Hepatocyte (in vitro differentiated cells): ENCODE results near the gene CYREN. TPM values are rescaled to one million over a fixed set of nuclear protein-coding genes. Genes with fewer than 3 reads are reported as not detected.

Experiments used
- DNase-seq: peaks from one replicate; pipeline ENCODE4 v3.0.0-alpha.2; 2016; ENCODE audit warnings: low spot score
- H2AFZ ChIP-seq: fragments of 200-600 bp; sonication (generic); 2 replicates; pipeline ENCODE4 v1.6.0; 2016; ENCODE audit warnings: antibody characterized with exemption, mild to moderate bottlenecking
- H3K27ac ChIP-seq: fragments of 200-600 bp; sonication (generic); 2 replicates; pipeline ENCODE4 v1.5.1; 2016; ENCODE audit warnings: mild to moderate bottlenecking
- H3K27me3 ChIP-seq: fragments of 200-600 bp; sonication (generic); 2 replicates; pipeline ENCODE4 v1.6.1; 2016
- H3K36me3 ChIP-seq: fragments of 200-600 bp; sonication (generic); replicated peaks from 2 replicates; pipeline ENCODE4 v1.5.1; 2016; ENCODE audit warnings: low read depth; ENCODE audit not compliant: insufficient read depth
- H3K4me1 ChIP-seq: fragments of 200-600 bp; sonication (generic); 2 replicates; pipeline ENCODE4 v1.5.1; 2016; ENCODE audit warnings: mild to moderate bottlenecking, moderate library complexity; ENCODE audit not compliant: insufficient read depth
- H3K4me2 ChIP-seq: fragments of 200-600 bp; sonication (generic); 2 replicates; pipeline ENCODE4 v1.6.0; 2016
- H3K4me3 ChIP-seq: fragments of 200-600 bp; sonication (generic); 2 replicates; pipeline ENCODE4 v1.5.1; 2016; ENCODE audit warnings: mild to moderate bottlenecking
- H3K79me2 ChIP-seq: fragments of 200-600 bp; sonication (generic); 2 replicates; pipeline ENCODE4 v1.6.0; 2017; ENCODE audit warnings: mild to moderate bottlenecking
- H3K9me2 ChIP-seq: fragments of 200-600 bp; sonication (generic); replicated peaks from 2 replicates; pipeline ENCODE4 v1.6.0; 2017; ENCODE audit warnings: mild to moderate bottlenecking; ENCODE audit not compliant: insufficient read depth
- H3K9me3 ChIP-seq: fragments of 200-600 bp; sonication (generic); 2 replicates; pipeline ENCODE4 v1.5.1; 2016; ENCODE audit warnings: low read depth, mild to moderate bottlenecking
- H4K20me1 ChIP-seq: fragments of 200-600 bp; sonication (generic); 2 replicates; pipeline ENCODE4 v1.6.0; 2016; ENCODE audit warnings: mild to moderate bottlenecking; ENCODE audit not compliant: insufficient read depth, poor library complexity, severe bottlenecking
- EZH2 ChIP-seq: fragments of 200-600 bp; sonication (generic); IDR thresholded peaks from 2 replicates; pipeline ENCODE4 v1.6.1; 2016; ENCODE audit warnings: antibody characterized with exemption, mild to moderate bottlenecking, borderline replicate concordance
- EZH2phosphoT487 ChIP-seq: fragments of 200-600 bp; sonication (generic); IDR thresholded peaks from one replicate; pipeline ENCODE4 v1.6.1; 2018; ENCODE audit warnings: antibody characterized with exemption, mild to moderate bottlenecking, low read depth, moderate library complexity; ENCODE audit not compliant: unreplicated experiment, severe bottlenecking
- WGBS: methylation state at CpG from one replicate; pipeline ENCODE4 v1.1.6; 2016; ENCODE audit warnings: low lambda C conversion rate; ENCODE audit errors: missing lambda C conversion rate; 5-methylcytosine and 5-hydroxymethylcytosine counted together
- polyA plus RNA-seq: library from polyadenylated mRNA; unstranded; fragments of >200 nt; fragmentation: Nextera tagmentation; extraction: Ambion mirVana; gene quantifications from 2 replicates; pipeline ENCODE4 v1.2.1, GENCODE V29; 2016
- total RNA-seq: library from RNA; depleted of rRNA; stranded (reverse); fragments of >200 nt; gene quantifications from 2 replicates; pipeline ENCODE4 v1.2.3, GENCODE V29; 2014
- TF ChIP-seq, protein P1 (sequence below): fragments of 200-600 bp; sonication (generic); IDR thresholded peaks from 2 replicates; pipeline ENCODE4 v1.5.1; 2016; ENCODE audit warnings: antibody characterized with exemption, mild to moderate bottlenecking; ENCODE audit not compliant: poor library complexity

The CYREN gene
- total and polyA plus RNA-seq, 2 experiments from 2014 or later, result 43.2 to 45.2 TPM

DNA sequence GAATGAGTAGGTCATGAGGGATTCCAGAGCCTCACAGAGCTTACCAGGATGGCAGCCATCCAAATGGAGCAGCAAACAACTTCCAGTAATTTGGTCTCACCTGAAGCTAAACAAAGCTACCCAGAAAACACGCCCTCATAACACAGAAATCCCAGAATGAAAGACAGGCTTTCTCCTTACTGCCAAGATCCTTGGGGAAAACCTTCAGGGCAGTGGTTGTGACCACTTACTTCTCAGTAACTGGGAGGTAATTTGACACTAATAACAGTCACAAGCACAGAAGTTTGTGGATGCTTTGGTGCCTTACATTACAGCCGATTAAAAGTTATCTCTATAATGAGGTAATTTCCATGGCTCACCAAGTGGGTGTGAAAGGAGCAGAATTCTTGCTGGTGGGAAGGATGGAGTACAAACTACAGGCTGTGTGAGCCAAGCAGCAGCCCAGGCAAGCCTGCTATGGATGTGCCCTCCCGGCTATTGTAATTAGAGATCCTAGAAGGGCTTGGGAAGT is 30.4 kb upstream of the CYREN start:
- Histone ChIP-seq H3K4me3 (no peak overlapping the region), H3K9me3 (no peaks in the 10 kb centered on the region), H2AFZ (no peak overlapping the region), H3K27ac (no peak overlapping the region), H4K20me1 (no peaks in the 10 kb centered on the region), H3K36me3 (no peaks in the 10 kb centered on the region), H3K4me2 (no peak overlapping the region), H3K27me3 (no peaks in the 10 kb centered on the region), H3K4me1 (no peaks in the 10 kb centered on the region), H3K9me2 (no peaks in the 10 kb centered on the region), H3K79me2 (no peaks in the 10 kb centered on the region)
- TF ChIP-seq EZH2phosphoT487, result no peak
- no peak for TF ChIP-seq EZH2
- TF ChIP-seq, protein P1, sequence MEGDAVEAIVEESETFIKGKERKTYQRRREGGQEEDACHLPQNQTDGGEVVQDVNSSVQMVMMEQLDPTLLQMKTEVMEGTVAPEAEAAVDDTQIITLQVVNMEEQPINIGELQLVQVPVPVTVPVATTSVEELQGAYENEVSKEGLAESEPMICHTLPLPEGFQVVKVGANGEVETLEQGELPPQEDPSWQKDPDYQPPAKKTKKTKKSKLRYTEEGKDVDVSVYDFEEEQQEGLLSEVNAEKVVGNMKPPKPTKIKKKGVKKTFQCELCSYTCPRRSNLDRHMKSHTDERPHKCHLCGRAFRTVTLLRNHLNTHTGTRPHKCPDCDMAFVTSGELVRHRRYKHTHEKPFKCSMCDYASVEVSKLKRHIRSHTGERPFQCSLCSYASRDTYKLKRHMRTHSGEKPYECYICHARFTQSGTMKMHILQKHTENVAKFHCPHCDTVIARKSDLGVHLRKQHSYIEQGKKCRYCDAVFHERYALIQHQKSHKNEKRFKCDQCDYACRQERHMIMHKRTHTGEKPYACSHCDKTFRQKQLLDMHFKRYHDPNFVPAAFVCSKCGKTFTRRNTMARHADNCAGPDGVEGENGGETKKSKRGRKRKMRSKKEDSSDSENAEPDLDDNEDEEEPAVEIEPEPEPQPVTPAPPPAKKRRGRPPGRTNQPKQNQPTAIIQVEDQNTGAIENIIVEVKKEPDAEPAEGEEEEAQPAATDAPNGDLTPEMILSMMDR, result no peak
- 73% methylated on average over 3 of the region's 3 CpGs for WGBS
- no peak for DNase-seq

- Histone ChIP-seq H3K4me3 (no peak overlapping the region), H3K27ac (no peak overlapping the region), H3K79me2 (no peaks in the 10 kb centered on the region), H3K4me2 (no peak overlapping the region), H2AFZ (no peak overlapping the region), H3K9me2 (no peaks in the 10 kb centered on the region), H3K4me1 (no peaks in the 10 kb centered on the region), H4K20me1 (no peaks in the 10 kb centered on the region), H3K36me3 (no peaks in the 10 kb centered on the region), H3K9me3 (no peaks in the 10 kb centered on the region), H3K27me3 (no peaks in the 10 kb centered on the region)
- TF ChIP-seq EZH2 (no peak), EZH2phosphoT487 (no peak)
- TF ChIP-seq, protein P1, result no peak
- DNase-seq, result no peak
- 90% methylated on average over 4 of the region's 4 CpGs for WGBS
These were observed 28.9 kb upstream of the CYREN start for GRCh38 chr7:135199439-135199838.

DNA sequence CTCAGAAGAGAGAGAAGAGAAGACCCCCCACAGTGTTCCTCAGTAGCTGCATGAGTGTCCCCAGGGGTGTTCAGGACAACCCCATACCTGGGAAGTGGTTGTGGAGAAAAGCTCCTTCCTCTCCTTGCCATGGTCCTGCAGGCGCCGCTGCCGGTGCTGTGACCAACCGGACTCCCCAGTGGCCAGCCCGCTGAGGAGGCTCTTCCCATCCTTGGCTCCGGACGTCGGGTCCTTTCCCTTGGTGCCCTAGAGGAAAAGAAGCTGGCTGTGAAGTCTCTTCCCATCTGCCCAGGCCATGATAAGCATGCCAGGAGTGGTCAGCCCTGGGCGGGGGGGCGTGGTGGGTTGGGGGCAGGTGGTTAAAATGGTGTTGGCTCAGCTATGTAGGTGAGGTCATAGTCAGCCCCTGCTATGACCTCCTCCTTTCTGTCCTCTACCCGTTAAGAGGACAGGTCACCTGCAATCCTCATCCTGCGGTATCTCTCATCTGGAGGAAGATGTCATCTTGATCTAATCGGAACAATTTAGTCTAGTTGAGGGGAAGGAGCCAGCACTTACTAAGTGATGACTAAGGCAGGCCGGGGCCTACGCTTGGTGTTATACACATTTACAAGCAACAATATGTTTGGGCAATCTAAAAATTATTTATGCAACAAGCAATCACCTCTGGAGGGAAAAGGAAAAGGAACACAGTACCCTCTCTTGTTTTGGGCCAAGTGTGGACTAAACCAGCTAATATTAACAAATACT is 27.6 kb upstream of the CYREN start:
- H3K4me1 ChIP-seq, result no peaks in the 10 kb centered on the region
- no peaks in the 10 kb centered on the region for H3K9me3 ChIP-seq
- H2AFZ ChIP-seq, result no peak overlapping the region
- no peak overlapping the region for H3K4me2 ChIP-seq
- H4K20me1 ChIP-seq, result no peaks in the 10 kb centered on the region
- H3K4me3 ChIP-seq, result no peak overlapping the region
- no peaks in the 10 kb centered on the region for H3K9me2 ChIP-seq
- no peak overlapping the region for H3K27ac ChIP-seq
- TF ChIP-seq, protein P1, result no peak
- TF ChIP-seq EZH2, result no peak
- TF ChIP-seq EZH2phosphoT487, result no peak
- WGBS, result 87% methylated on average over 15 of the region's 15 CpGs
- no peaks in the 10 kb centered on the region for H3K27me3 ChIP-seq
- H3K36me3 ChIP-seq, result no peaks in the 10 kb centered on the region
- H3K79me2 ChIP-seq, result no peaks in the 10 kb centered on the region
- no peak for DNase-seq
